Measurements from ENCODE around the gene POU2F3. TPM values are rescaled to one million over a fixed set of nuclear protein-coding genes. Genes with fewer than 3 reads are reported as not detected.

POU2F3 gene
- total RNA-seq, 1 experiment from 2014 or later: not detected

GRCh38 chr11:120346233-120346632 is 106.3 kb downstream of the POU2F3 start:
- no peak for DNase-seq
- peaks cover 32% of the 10 kb centered on the region for H3K4me1 ChIP-seq
- H3K36me3 ChIP-seq: no peaks in the 10 kb centered on the region
- H3K9me3 ChIP-seq (replicated peaks): no peaks in the 10 kb centered on the region
- H3K4me3 ChIP-seq: no peak overlapping the region
- no peaks in the 10 kb centered on the region for H3K27me3 ChIP-seq
- H3K27ac ChIP-seq: no peak overlapping the region

GRCh38 chr11:120350637-120351036 is 110.7 kb downstream of the POU2F3 start:
- peaks cover 15% of the 10 kb centered on the region for H3K4me1 ChIP-seq

GRCh38 chr11:120352405-120352804 is 112.5 kb downstream of the POU2F3 start:
- no peak for DNase-seq
- H3K36me3 ChIP-seq: no peaks in the 10 kb centered on the region
- H3K4me3 ChIP-seq: no peak overlapping the region
- no peaks in the 10 kb centered on the region for H3K27me3 ChIP-seq
- H3K27ac ChIP-seq: no peak overlapping the region
- peaks cover 6% of the 10 kb centered on the region for H3K4me1 ChIP-seq
- H3K9me3 ChIP-seq (replicated peaks): no peaks in the 10 kb centered on the region

More at GRCh38 chr11:120350637-120351036, 110.7 kb downstream of the POU2F3 start:
- no peaks in the 10 kb centered on the region for H3K9me3 ChIP-seq (replicated peaks)
- no peaks in the 10 kb centered on the region for H3K36me3 ChIP-seq
- H3K4me3 ChIP-seq: no peak overlapping the region
- H3K27ac ChIP-seq: no peak overlapping the region
- DNase-seq: no peak
- no peaks in the 10 kb centered on the region for H3K27me3 ChIP-seq

GRCh38 chr11:120354068-120354467 is 114.1 kb downstream of the POU2F3 start:
- no peaks in the 10 kb centered on the region for H3K27me3 ChIP-seq
- DNase-seq: no peak
- no peak overlapping the region for H3K4me3 ChIP-seq
- H3K36me3 ChIP-seq: no peaks in the 10 kb centered on the region
- H3K9me3 ChIP-seq (replicated peaks): no peaks in the 10 kb centered on the region
- H3K4me1 ChIP-seq: no peaks in the 10 kb centered on the region
- H3K27ac ChIP-seq: no peak overlapping the region

- no peaks in the 10 kb centered on the region for H3K4me1 ChIP-seq
- no peaks in the 10 kb centered on the region for H3K36me3 ChIP-seq
- H3K27me3 ChIP-seq: no peaks in the 10 kb centered on the region
- H3K9me3 ChIP-seq (replicated peaks): no peaks in the 10 kb centered on the region
- no peak overlapping the region for H3K27ac ChIP-seq
- no peak overlapping the region for H3K4me3 ChIP-seq
- DNase-seq: no peak
These were observed 114.8 kb downstream of the POU2F3 start for GRCh38 chr11:120354779-120355178.

- no peak for DNase-seq
- no peak overlapping the region for H3K4me3 ChIP-seq
- no peak overlapping the region for H3K27ac ChIP-seq
- H3K4me1 ChIP-seq: no peaks in the 10 kb centered on the region
- no peaks in the 10 kb centered on the region for H3K9me3 ChIP-seq (replicated peaks)
- no peaks in the 10 kb centered on the region for H3K36me3 ChIP-seq
- no peaks in the 10 kb centered on the region for H3K27me3 ChIP-seq
These were observed 117.7 kb downstream of the POU2F3 start for GRCh38 chr11:120357620-120358019.

GRCh38 chr11:120358729-120359128 is 118.8 kb downstream of the POU2F3 start:
- Histone ChIP-seq H3K4me1 (no peaks in the 10 kb centered on the region), H3K27me3 (no peaks in the 10 kb centered on the region), H3K9me3 (replicated peaks) (no peaks in the 10 kb centered on the region), H3K27ac (no peak overlapping the region), H3K36me3 (no peaks in the 10 kb centered on the region), H3K4me3 (no peak overlapping the region)
- no peak for DNase-seq

GRCh38 chr11:120363436-120363835 is 123.5 kb downstream of the POU2F3 start:
- DNase-seq: no peak
- H3K9me3 ChIP-seq (replicated peaks): no peaks in the 10 kb centered on the region
- H3K4me3 ChIP-seq: no peak overlapping the region
- no peaks in the 10 kb centered on the region for H3K27me3 ChIP-seq
- no peak overlapping the region for H3K27ac ChIP-seq
- no peaks in the 10 kb centered on the region for H3K4me1 ChIP-seq
- H3K36me3 ChIP-seq: no peaks in the 10 kb centered on the region

GRCh38 chr11:120365512-120365911 is 125.6 kb downstream of the POU2F3 start:
- no peaks in the 10 kb centered on the region for H3K27me3 ChIP-seq
- no peaks in the 10 kb centered on the region for H3K4me1 ChIP-seq
- no peak overlapping the region for H3K4me3 ChIP-seq
- H3K9me3 ChIP-seq (replicated peaks): no peaks in the 10 kb centered on the region
- no peak for DNase-seq
- no peaks in the 10 kb centered on the region for H3K36me3 ChIP-seq
- no peak overlapping the region for H3K27ac ChIP-seq

Other genes starting within 250 kb of the POU2F3 start
- gene TRIM29, start 102.0 kb upstream of the POU2F3 start, total RNA-seq (2014; rRNA removed; shearing (Covaris generic)): not detected in 2 replicates
- gene OAF, start 29.1 kb upstream of the POU2F3 start, total RNA-seq (2014; rRNA removed; shearing (Covaris generic)): 10.6 and 11.2 TPM in 2 replicates
- 1.4 and 2.2 TPM in 2 replicates for gene TLCD5, start 85.2 kb downstream of the POU2F3 start, total RNA-seq (2014; rRNA removed; shearing (Covaris generic))
- 34.0 and 36.2 TPM in 2 replicates for gene ARHGEF12, start 96.3 kb downstream of the POU2F3 start, total RNA-seq (2014; rRNA removed; shearing (Covaris generic))